ENCODE data around the gene ITLN1. TPM values are rescaled to one million over a fixed set of nuclear protein-coding genes. Genes with fewer than 3 reads are reported as not detected.
"Not testable (repeated sequence)": the region's sequence is repeated elsewhere in the genome, so short reads cannot be mapped to it uniquely, and the experiment has no call there.

The ITLN1 gene
- total RNA-seq, 1 experiment from 2014 or later, result not detected

DNA sequence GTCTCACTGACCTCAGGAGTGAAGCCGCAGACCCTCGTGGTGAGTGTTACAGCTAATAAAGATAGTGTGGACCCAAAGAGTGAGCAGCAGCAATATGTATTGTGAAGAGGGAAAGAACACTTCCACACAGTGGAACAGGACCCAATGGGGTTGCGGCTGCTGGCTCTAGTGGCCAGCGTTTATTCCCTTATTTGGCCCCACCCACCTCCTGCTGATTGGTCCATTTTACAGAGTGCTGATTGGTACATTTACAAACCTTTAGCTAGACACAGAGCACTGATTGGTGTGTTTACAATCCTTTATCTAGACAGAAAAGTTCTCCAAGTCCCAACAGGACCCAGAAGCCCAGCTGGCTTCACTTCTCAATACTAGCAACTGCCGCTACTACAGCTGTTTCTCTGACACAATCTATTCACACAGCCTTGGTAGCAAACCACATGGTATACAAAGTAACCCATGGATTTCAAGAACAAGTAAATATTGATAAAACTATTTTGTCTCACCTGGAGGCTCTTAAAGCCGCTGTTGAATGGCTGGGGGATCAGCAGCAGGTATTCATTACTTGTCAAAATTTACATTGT, 25.3 kb upstream of the ITLN1 start:
- H3K4me1 Mint-ChIP-seq (ENCODE audit: insufficient read depth, unreplicated experiment), result no peaks in the 10 kb centered on the region
- no peaks in the 10 kb centered on the region for H3K27me3 Mint-ChIP-seq (ENCODE audit: insufficient read depth, unreplicated experiment)
- H3K4me3 Mint-ChIP-seq (ENCODE audit: unreplicated experiment), result no peak overlapping the region
- no peak overlapping the region for H3K27ac Mint-ChIP-seq (ENCODE audit: low read depth, unreplicated experiment)
- no peaks in the 10 kb centered on the region for H3K9me3 Mint-ChIP-seq (ENCODE audit: unreplicated experiment)
- BruUV-seq (replicated peaks), result no TSS peak
- CTCF ChIA-PET, result interaction anchor here (0.7 to 1.3 kb wide), 3 partner anchors 32 to 142 kb away, joined by 3 read pairs; no protein-coding TSS in a partner anchor
- intact Hi-C loops (cut with micrococcal nuclease), result no loop called here
- TF ChIP-seq, protein P1, sequence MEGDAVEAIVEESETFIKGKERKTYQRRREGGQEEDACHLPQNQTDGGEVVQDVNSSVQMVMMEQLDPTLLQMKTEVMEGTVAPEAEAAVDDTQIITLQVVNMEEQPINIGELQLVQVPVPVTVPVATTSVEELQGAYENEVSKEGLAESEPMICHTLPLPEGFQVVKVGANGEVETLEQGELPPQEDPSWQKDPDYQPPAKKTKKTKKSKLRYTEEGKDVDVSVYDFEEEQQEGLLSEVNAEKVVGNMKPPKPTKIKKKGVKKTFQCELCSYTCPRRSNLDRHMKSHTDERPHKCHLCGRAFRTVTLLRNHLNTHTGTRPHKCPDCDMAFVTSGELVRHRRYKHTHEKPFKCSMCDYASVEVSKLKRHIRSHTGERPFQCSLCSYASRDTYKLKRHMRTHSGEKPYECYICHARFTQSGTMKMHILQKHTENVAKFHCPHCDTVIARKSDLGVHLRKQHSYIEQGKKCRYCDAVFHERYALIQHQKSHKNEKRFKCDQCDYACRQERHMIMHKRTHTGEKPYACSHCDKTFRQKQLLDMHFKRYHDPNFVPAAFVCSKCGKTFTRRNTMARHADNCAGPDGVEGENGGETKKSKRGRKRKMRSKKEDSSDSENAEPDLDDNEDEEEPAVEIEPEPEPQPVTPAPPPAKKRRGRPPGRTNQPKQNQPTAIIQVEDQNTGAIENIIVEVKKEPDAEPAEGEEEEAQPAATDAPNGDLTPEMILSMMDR (IDR thresholded peaks at IDR 0.05; ENCODE audit: unreplicated experiment), result no peak
- POLR2A ChIA-PET, result no interaction called here
- no peaks in the 10 kb centered on the region for H3K36me3 Mint-ChIP-seq (ENCODE audit: insufficient read depth, unreplicated experiment)
- DNase-seq (ENCODE audit: unreplicated experiment), result no peak

DNA sequence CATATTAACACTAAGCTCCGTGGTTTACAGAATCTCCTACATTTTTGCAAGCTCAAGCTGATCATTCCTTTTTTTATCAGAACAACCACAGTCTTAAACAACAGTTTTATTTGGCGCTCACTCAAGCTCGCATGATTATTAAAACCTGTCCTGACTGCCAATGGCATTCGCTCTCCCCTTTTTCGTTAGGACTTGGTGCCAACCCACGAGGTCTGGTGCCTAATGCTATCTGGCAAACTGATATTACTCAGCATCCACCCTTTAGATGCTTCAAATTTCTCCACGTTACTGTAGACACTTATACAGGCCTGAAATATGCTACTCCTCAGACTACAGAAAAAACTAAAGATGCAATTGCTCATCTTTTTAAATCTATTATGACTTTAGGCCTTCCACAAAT, 23.0 kb upstream of the ITLN1 start:
- Mint-ChIP-seq H3K27ac (ENCODE audit: low read depth, unreplicated experiment) (no peak overlapping the region), H3K27me3 (ENCODE audit: insufficient read depth, unreplicated experiment) (no peaks in the 10 kb centered on the region), H3K4me3 (ENCODE audit: unreplicated experiment) (no peak overlapping the region), H3K36me3 (ENCODE audit: insufficient read depth, unreplicated experiment) (no peaks in the 10 kb centered on the region), H3K9me3 (ENCODE audit: unreplicated experiment) (no peaks in the 10 kb centered on the region), H3K4me1 (ENCODE audit: insufficient read depth, unreplicated experiment) (no peaks in the 10 kb centered on the region)
- no peak for DNase-seq (ENCODE audit: unreplicated experiment)
- TF ChIP-seq, protein P1 (IDR thresholded peaks at IDR 0.05; ENCODE audit: unreplicated experiment), result no peak
- intact Hi-C loops (cut with micrococcal nuclease), result no loop called here
- ChIA-PET CTCF (interaction anchor here (0.7 to 1.5 kb wide), 2 partner anchors 71 to 77 kb away, joined by 3 to 4 read pairs; no protein-coding TSS in a partner anchor), POLR2A (interaction anchor here (0.6 to 1.2 kb wide), 3 partner anchors 20 to 158 kb away, joined by 3 to 4 read pairs (median 3); no protein-coding TSS in a partner anchor)
- no TSS peak for BruUV-seq (replicated peaks)

DNA sequence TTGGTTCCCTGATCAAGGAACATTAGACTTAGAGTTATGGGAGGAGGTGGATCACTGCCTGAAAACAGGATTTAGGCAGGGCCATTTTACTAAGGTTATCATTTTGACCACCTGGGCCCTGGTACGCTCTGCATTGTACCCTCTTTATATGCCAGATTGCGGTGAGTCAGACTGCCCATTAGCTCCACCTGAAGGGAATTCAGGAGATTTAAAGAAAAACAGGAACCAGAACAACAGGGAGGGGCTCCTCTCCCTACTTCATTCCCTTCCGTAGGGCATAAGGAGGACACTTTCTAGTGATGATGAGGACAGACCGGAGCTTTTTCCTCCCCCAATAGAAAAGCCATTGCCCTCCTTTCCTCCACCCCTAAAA, 20.6 kb upstream of the ITLN1 start:
- intact Hi-C loops (cut with micrococcal nuclease), result no loop called here
- Mint-ChIP-seq H3K4me3 (ENCODE audit: unreplicated experiment) (no peak overlapping the region), H3K27ac (ENCODE audit: low read depth, unreplicated experiment) (no peak overlapping the region), H3K27me3 (ENCODE audit: insufficient read depth, unreplicated experiment) (peaks cover 18% of the 10 kb centered on the region), H3K4me1 (ENCODE audit: insufficient read depth, unreplicated experiment) (no peaks in the 10 kb centered on the region), H3K36me3 (ENCODE audit: insufficient read depth, unreplicated experiment) (no peaks in the 10 kb centered on the region), H3K9me3 (ENCODE audit: unreplicated experiment) (no peaks in the 10 kb centered on the region)
- ChIA-PET CTCF (interaction anchor here (1.3 kb wide), 2 partner anchors 69 to 231 kb away, joined by 3 to 4 read pairs; no protein-coding TSS in a partner anchor), POLR2A (interaction anchor here (0.8 to 1.1 kb wide), 2 partner anchors 11 to 49 kb away, joined by 3 read pairs; no protein-coding TSS in a partner anchor)
- TF ChIP-seq, protein P1 (IDR thresholded peaks at IDR 0.05; ENCODE audit: unreplicated experiment), result no peak
- BruUV-seq (replicated peaks), result no TSS peak
- DNase-seq (ENCODE audit: unreplicated experiment), result no peak

DNA sequence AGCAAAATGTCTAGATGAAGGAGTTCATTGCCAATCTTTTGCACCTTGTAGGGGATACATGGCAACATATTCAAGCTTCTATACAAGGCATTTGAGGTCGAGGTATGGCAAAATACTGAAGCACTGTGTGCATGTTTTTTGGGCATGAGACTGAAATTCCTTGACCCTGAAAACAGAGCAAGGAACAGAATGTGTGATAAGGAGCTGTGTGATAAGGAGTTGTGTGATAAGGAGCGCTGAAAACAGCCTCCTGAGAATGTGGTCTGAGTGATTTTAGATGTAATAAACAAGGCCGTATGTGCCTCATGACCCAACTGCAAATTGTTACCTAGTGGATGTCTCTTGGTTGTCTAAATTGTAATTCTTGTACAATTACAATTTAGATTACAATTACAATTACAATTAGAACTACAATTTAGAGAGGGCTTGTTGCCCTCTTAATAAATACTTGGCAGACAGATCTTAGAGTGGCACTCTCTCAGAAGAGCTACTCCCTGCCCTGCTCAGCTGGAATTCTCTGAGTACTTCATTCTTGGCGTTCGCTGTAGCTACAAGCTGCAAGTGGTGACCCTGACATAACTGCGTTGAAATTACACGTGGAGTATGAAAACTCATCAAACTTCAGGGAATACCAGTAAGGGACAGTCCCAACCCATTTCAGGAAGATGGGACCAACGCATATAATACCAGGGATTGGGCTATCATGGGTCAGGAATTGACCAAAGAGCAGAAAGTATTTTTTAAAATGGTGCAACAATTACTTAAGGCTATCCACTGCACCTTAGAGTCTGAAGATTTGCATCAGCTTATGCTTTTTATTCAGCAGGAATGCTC, 20.0 kb upstream of the ITLN1 start:
- intact Hi-C loops (cut with micrococcal nuclease), result no loop called here
- H3K27me3 Mint-ChIP-seq (ENCODE audit: insufficient read depth, unreplicated experiment), result peaks cover 24% of the 10 kb centered on the region
- CTCF ChIA-PET, result interaction anchor here (1.0 to 1.3 kb wide), 3 partner anchors 11 to 230 kb away, joined by 3 to 4 read pairs (median 4); no protein-coding TSS in a partner anchor
- no peak overlapping the region for H3K27ac Mint-ChIP-seq (ENCODE audit: low read depth, unreplicated experiment)
- TF ChIP-seq, protein P1 (IDR thresholded peaks at IDR 0.05; ENCODE audit: unreplicated experiment), result no peak
- DNase-seq (ENCODE audit: unreplicated experiment), result no peak
- POLR2A ChIA-PET, result interaction anchor here (0.8 to 1.1 kb wide), 2 partner anchors 11 to 48 kb away, joined by 3 read pairs; no protein-coding TSS in a partner anchor
- no peaks in the 10 kb centered on the region for H3K36me3 Mint-ChIP-seq (ENCODE audit: insufficient read depth, unreplicated experiment)
- BruUV-seq (replicated peaks), result no TSS peak
- H3K4me1 Mint-ChIP-seq (ENCODE audit: insufficient read depth, unreplicated experiment), result no peaks in the 10 kb centered on the region
- H3K4me3 Mint-ChIP-seq (ENCODE audit: unreplicated experiment), result no peak overlapping the region
- no peaks in the 10 kb centered on the region for H3K9me3 Mint-ChIP-seq (ENCODE audit: unreplicated experiment)

DNA sequence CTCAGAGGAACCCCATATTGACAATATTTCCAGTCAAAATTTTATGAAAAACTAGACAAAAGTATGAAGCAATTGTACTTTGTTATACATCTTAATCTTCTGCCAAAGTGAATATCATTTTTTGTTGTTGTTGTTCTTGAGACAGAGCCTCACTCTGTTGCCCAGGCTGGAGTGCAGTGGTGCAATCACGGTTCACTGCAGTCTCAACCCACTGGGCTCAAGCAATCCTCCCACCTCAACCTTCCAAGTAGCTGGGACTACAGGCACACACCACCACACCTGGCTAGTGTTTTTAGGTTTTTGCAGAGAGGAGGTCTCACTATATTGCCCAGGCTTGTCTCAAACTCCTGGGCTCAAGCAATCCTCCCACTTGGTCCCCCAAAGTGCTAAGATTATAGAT, 17.3 kb upstream of the ITLN1 start:
- ChIA-PET CTCF (interaction anchor here (0.6 kb wide), 1 partner anchor 13 kb away, joined by 3 read pairs; no protein-coding TSS in a partner anchor), POLR2A (interaction anchor here (0.6 kb wide), 1 partner anchor 307 kb away, joined by 3 read pairs; no protein-coding TSS in a partner anchor)
- intact Hi-C loops (cut with micrococcal nuclease); DNase-seq (ENCODE audit: unreplicated experiment); H3K36me3 Mint-ChIP-seq (ENCODE audit: insufficient read depth, unreplicated experiment); H3K27ac Mint-ChIP-seq (ENCODE audit: low read depth, unreplicated experiment); H3K4me3 Mint-ChIP-seq (ENCODE audit: unreplicated experiment); H3K9me3 Mint-ChIP-seq (ENCODE audit: unreplicated experiment); H3K4me1 Mint-ChIP-seq (ENCODE audit: insufficient read depth, unreplicated experiment); BruUV-seq (replicated peaks): not testable (repeated sequence)
- peaks cover 51% of the 10 kb centered on the region for H3K27me3 Mint-ChIP-seq (ENCODE audit: insufficient read depth, unreplicated experiment)

All from MCF 10A (cell line).